Osteoblast (primary cell): ENCODE data around the gene PRKAG2. TPM values are rescaled to one million over a fixed set of nuclear protein-coding genes. Genes with fewer than 3 reads are reported as not detected.

Experiments used
- DNase-seq: peaks from one replicate; pipeline ENCODE4 v3.0.0; 2011; ENCODE audit warnings: low spot score, mixed read lengths; ENCODE audit not compliant: insufficient read length; ENCODE audit errors: missing footprints
- H2AFZ ChIP-seq: 2 replicates; pipeline ENCODE4 v1.6.0; 2011; ENCODE audit warnings: mild to moderate bottlenecking, low read length
- H3K27ac ChIP-seq: 2 replicates; pipeline ENCODE4 v1.5.1; 2011; ENCODE audit warnings: mild to moderate bottlenecking, low read depth, low read length, moderate library complexity
- H3K27me3 ChIP-seq: 2 replicates; pipeline ENCODE4 v1.6.0; 2012; ENCODE audit warnings: mild to moderate bottlenecking, control low read depth, inconsistent platforms, low read length, moderate library complexity; ENCODE audit not compliant: insufficient read depth
- H3K36me3 ChIP-seq: 2 replicates; pipeline ENCODE4 v1.5.1; 2011; ENCODE audit warnings: mild to moderate bottlenecking, low read length, control low read depth, moderate library complexity; ENCODE audit not compliant: insufficient read depth
- H3K4me1 ChIP-seq: 2 replicates; pipeline ENCODE4 v1.5.1; 2011; ENCODE audit warnings: mild to moderate bottlenecking, low read length, control low read depth, moderate library complexity; ENCODE audit not compliant: insufficient read depth
- H3K4me2 ChIP-seq: 2 replicates; pipeline ENCODE4 v1.6.0; 2011; ENCODE audit warnings: mild to moderate bottlenecking, low read length; ENCODE audit not compliant: insufficient read depth
- H3K4me3 ChIP-seq: fragments of 200-600 bp; sonication (generic); 3 replicates; pipeline ENCODE4 v1.5.1; 2012; ENCODE audit warnings: mild to moderate bottlenecking, low read length, inconsistent platforms; ENCODE audit not compliant: insufficient read depth
- H3K79me2 ChIP-seq: 2 replicates; pipeline ENCODE4 v1.6.0; 2012; ENCODE audit warnings: mild to moderate bottlenecking, low read length, control low read depth, inconsistent platforms; ENCODE audit not compliant: insufficient read depth
- H3K9me3 ChIP-seq: 2 replicates; pipeline ENCODE4 v1.5.1; 2011; ENCODE audit warnings: low read depth, low read length, control low read depth
- H4K20me1 ChIP-seq: 2 replicates; pipeline ENCODE4 v1.6.0; 2012; ENCODE audit warnings: mild to moderate bottlenecking, low read length, control low read depth; ENCODE audit not compliant: insufficient read depth
- total RNA-seq: library from RNA; depleted of rRNA; stranded (reverse); fragments of >200 nt; gene quantifications from 2 replicates; pipeline ENCODE4 v1.2.3, GENCODE V29; 2012
- TF ChIP-seq, protein P1 (sequence below): IDR thresholded peaks from 2 replicates; pipeline ENCODE4 v1.5.1; 2011; ENCODE audit warnings: mild to moderate bottlenecking, low read depth, low read length, moderate library complexity; ENCODE audit errors: extremely low read depth

Gene PRKAG2
- total RNA-seq, 1 donor: 20.6 TPM

DNA sequence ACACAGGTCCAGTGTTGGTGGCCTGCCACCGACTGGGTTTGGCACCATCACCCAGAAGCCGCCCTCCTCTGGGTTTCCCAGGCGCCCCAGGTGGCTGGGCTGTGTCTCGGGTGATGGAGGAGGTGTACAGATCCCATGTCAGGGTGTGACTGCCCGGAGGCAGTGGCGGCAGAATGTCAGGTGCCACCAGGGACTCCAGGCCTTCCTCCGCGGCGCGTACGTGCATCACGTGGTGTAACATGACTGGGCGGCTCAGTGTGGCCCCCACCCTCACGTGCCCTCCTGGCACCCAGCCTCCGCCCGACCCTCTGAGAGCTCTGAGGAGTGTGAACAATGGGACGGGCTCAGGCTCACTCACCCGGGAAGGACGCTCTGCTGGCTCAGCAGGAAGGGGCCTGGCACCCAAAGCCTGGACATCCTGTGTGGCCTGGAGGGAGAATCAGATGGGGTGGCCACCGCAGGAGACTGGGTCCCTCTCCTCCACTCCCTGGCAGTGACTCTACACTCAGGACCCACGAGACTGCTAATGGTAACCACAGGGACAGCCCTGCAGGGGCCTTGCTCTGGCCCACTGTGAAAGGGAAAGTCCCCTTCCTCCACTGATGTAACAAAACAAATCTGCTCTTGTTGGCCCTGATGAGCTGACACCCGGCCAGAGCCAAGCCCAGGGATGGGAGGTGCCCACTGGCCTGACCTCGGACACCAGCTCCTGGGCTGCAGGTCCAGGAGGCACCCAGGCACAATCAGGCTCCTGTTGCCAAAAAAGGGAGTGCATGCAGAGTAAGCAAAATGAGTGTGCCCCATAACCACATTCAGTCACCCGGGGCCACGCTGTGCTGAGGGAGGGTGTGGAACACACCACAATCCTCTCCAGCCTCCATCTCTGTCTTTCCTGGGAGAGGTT is 164.8 kb downstream of the PRKAG2 start:
- no peaks in the 10 kb centered on the region for H3K27me3 ChIP-seq
- H3K9me3 ChIP-seq: no peaks in the 10 kb centered on the region
- no peaks in the 10 kb centered on the region for H3K4me1 ChIP-seq
- H4K20me1 ChIP-seq: no peaks in the 10 kb centered on the region
- no peaks in the 10 kb centered on the region for H3K36me3 ChIP-seq
- no peak overlapping the region for H3K4me3 ChIP-seq
- TF ChIP-seq, protein P1, sequence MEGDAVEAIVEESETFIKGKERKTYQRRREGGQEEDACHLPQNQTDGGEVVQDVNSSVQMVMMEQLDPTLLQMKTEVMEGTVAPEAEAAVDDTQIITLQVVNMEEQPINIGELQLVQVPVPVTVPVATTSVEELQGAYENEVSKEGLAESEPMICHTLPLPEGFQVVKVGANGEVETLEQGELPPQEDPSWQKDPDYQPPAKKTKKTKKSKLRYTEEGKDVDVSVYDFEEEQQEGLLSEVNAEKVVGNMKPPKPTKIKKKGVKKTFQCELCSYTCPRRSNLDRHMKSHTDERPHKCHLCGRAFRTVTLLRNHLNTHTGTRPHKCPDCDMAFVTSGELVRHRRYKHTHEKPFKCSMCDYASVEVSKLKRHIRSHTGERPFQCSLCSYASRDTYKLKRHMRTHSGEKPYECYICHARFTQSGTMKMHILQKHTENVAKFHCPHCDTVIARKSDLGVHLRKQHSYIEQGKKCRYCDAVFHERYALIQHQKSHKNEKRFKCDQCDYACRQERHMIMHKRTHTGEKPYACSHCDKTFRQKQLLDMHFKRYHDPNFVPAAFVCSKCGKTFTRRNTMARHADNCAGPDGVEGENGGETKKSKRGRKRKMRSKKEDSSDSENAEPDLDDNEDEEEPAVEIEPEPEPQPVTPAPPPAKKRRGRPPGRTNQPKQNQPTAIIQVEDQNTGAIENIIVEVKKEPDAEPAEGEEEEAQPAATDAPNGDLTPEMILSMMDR: no peak
- H3K79me2 ChIP-seq: no peaks in the 10 kb centered on the region
- no peak overlapping the region for H3K4me2 ChIP-seq
- peak overlapping the region; percentile 57 for H2AFZ ChIP-seq
- no peak overlapping the region for H3K27ac ChIP-seq
- DNase-seq: peak; percentile 77

DNA sequence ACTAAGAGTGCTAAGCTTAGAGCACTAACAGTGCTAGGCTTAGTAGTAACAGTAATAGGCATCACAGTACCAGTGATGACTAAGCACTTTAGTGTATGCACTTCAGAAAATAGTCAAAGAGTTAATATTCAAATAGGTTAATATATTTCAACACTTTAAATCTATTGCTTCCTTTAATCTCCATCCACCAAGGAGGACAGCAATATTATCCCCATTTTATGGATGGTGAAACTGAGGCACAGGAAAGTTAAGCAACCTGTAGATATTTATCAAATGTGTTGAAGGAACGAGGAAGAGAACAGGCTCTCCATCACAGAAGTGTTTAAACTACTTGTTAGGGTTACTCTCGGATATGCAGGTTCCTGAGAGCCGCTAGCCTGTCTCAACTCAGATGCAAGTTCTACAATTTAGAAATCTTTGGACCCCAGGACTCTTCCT is 165.5 kb downstream of the PRKAG2 start:
- no peak overlapping the region for H3K4me3 ChIP-seq
- H3K9me3 ChIP-seq: no peaks in the 10 kb centered on the region
- no peak overlapping the region for H3K4me2 ChIP-seq
- no peak overlapping the region for H2AFZ ChIP-seq
- TF ChIP-seq, protein P1: no peak
- no peaks in the 10 kb centered on the region for H3K79me2 ChIP-seq
- peak; percentile 34 for DNase-seq
- H3K4me1 ChIP-seq: no peaks in the 10 kb centered on the region
- no peaks in the 10 kb centered on the region for H3K27me3 ChIP-seq
- H3K27ac ChIP-seq: no peak overlapping the region
- H4K20me1 ChIP-seq: no peaks in the 10 kb centered on the region
- no peaks in the 10 kb centered on the region for H3K36me3 ChIP-seq

DNA sequence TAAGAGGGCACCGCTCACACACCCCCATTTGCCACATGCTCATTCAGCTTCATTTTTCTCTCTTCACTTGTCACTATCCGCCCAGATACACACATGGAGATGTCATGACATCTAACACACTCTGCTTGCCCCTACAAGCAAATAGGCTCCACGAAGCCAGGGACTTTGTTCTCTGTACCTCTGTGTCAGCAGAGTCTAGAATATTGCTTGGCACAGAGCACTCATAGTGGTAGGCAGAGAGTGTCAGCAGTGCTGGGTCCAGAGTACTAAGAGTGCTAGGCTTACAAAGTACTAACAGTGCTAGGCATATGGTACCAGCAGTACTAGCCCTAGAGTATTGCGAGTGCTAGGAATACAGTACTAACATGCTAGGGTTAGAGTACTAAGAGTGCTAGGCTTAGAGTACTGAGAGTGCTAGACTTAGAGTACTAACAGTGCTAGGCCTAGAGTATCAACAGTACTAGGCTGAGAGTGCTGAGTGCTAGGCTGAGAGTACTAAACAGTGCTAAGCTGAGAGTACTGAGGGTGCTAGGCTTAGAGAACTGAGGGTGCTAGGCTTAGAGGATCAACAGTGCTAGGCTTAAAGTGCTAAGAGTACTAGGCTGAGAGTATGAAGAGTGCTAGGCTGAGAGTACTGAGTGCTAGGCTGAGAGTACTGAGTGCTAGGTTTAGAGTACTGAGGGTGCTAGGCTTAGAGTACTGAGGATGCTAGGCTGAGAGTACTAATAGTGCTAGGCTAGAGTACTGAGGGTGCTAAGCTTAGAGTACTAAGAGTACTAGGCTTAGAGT is 166.1 kb downstream of the PRKAG2 start:
- H3K4me2 ChIP-seq: no peak overlapping the region
- H3K36me3 ChIP-seq: no peaks in the 10 kb centered on the region
- H3K27ac ChIP-seq: no peak overlapping the region
- H4K20me1 ChIP-seq: no peaks in the 10 kb centered on the region
- TF ChIP-seq, protein P1: no peak
- no peak overlapping the region for H3K4me3 ChIP-seq
- DNase-seq: peak; percentile 21
- no peaks in the 10 kb centered on the region for H3K4me1 ChIP-seq
- no peaks in the 10 kb centered on the region for H3K79me2 ChIP-seq
- no peaks in the 10 kb centered on the region for H3K27me3 ChIP-seq
- H3K9me3 ChIP-seq: no peaks in the 10 kb centered on the region
- no peak overlapping the region for H2AFZ ChIP-seq
